NCI-H146 treated with DMSO at 0.1 percent for 48 hours (cell line): ENCODE measurements around the gene ZNF662.
A peak's percentile ranks its signal among the peaks of the same experiment; 100 is the strongest.
"Not testable (repeated sequence)": the region's sequence is repeated elsewhere in the genome, so short reads cannot be mapped to it uniquely, and the experiment has no call there.

Experiments
- DNase-seq: peaks from one replicate; lab custom pipeline; 2025; ENCODE audit not compliant: unreplicated experiment; lab: John Stamatoyannopoulos, UW

ZNF662 gene

DNA sequence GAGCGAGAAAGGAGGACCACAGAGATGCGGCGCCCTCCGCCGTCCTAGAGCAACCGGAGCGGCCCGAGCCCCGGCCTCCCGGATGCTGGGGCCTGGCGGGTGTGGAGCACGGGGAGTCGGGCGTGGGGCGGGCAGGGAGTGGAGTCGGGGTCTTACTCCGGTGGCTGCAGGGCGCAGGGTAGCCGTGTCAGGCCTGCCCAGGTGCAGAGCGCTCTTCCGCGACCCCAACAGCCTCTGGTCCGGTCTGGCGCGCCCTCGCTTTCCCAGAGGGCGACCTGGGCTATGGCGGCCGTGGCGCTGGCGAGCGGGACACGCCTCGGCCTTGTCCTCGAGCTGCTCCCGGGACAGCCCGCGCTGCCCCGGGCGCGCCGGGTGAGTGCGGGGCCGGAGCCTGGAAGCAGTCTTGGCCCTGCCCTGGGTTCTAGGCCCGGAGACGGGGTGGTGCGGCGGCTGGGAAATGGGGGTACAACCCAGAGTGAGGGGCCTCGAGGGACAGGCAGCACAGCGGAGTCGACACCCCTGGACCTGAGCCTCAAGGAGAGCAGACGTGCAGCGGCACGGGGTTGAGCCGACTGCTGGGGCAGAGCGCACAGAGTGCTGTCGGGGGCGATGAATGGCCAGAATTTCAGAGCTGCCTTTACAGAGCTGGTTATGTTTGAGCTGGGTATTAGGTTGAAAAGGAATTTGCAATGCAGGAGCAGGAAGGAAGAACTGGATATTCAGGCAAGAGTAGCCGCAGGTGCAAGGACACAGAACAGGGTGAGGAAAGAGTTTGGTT, at the start of gene ZNF662:
TSS of gene ZNF662 (plus strand) at position 73 of the 778 bp plus-strand sequence. CDS start 1,973 bp downstream, outside the sequence.
- peak; percentile 2 for DNase-seq

DNA sequence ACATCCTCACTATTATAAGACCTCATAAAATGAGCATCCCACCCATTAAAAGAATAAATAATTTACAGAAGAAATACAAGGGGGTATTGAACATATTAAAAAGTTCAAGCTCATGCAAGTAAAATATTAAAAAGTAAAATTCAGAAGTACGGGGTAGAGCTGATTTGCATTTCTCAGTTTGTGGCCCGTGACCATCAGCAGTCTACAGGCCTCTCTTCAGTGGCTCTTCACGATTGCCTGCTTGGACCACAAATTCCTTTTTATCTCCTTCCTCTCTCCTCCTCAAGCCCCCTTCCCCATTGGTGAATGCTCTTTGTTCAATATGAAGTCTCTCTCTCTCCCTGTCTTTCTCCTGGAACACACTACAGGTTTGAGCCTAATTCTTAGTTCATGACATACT, 49.4 kb upstream of the ZNF662 start:
- DNase-seq: no peak

GRCh38 chr3:42864321-42864950, 41.5 kb upstream of the ZNF662 start:
- DNase-seq: no peak

DNA sequence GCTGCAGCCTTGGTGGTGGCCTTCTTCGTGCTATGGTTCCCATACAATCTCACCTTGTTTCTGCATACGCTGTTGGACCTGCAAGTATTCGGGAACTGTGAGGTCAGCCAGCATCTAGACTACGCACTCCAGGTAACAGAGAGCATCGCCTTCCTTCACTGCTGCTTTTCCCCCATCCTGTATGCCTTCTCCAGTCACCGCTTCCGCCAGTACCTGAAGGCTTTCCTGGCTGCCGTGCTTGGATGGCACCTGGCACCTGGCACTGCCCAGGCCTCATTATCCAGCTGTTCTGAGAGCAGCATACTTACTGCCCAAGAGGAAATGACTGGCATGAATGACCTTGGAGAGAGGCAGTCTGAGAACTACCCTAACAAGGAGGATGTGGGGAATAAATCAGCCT, 40.7 kb upstream of the ZNF662 start:
- DNase-seq: no peak

DNA sequence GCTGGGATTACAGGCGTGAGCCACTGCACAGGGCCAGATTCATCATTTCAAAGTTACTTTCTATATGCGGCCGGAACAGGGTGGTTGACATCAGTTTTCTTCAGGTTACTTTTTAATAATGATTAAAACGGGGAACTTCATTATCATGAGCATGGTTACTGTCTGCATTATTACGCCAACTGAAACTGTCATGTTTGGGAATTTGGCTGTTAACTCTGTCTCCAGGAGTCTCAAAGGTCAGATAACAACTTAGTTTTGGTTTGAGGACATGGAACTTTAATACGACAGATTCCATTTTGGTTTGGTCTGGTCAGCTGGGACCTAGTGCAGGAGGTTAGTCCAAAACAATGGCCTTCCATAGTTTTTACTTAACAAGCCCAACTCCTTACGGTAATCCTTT, 38.8 kb upstream of the ZNF662 start:
- no peak for DNase-seq

DNA sequence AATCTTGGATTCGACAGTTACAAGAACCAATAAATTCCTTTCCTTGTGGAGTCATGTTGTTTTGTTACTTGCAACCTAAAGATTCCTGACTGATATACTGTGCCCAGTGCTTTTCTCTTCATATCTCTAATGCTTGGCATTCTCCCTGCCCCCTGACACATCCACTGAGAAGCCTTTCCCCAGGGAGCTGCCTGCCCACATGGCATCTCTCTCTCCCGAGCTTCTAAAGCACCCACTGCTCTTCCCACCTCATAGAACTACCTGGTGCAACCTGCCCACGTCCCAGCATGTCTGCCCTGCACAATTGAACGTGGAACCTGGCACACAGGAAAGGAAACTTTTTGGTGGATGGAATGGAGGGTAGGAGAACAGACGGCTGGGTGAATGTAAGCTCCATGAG, 37.1 kb upstream of the ZNF662 start:
- DNase-seq: no peak

GRCh38 chr3:42871592-42872196, 34.2 kb upstream of the ZNF662 start:
- DNase-seq: no peak

GRCh38 chr3:42872718-42873117, 33.2 kb upstream of the ZNF662 start:
- DNase-seq: no peak

DNA sequence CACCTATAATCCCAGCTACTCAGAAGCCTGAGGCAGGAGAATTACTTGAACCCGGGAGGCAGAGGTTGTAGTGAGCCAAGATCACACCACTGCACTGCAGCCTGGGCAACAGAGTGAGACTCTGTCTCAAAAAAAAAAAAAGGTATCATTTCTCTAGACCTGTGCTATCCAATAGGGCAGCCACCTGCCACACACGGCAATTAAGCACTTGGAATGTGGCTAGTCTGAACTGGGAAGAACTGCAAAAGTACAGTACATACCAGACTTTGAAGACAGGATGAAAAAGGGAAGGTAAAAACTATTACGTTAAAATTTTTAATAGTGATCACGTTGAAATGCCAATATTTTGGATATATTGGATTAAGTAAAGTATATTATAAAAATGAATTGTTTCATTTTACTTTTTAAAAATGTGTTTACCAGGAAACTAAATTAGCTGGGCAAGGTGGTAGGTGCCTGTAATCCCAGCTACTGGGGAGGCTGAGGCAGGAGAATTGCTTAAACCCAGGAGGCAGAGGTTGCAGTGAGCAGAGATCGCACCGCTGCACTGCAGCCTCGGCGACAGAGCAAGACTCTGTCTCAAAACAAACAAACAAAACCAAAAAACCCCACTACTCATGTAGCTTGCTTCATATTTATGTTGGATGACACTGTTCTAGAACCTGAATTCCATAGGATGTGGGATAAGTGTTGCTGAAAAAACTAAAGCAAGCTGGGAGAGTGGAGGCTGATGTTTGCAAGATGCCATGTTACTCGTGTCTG, 32.5 kb upstream of the ZNF662 start:
- DNase-seq: no peak

DNA sequence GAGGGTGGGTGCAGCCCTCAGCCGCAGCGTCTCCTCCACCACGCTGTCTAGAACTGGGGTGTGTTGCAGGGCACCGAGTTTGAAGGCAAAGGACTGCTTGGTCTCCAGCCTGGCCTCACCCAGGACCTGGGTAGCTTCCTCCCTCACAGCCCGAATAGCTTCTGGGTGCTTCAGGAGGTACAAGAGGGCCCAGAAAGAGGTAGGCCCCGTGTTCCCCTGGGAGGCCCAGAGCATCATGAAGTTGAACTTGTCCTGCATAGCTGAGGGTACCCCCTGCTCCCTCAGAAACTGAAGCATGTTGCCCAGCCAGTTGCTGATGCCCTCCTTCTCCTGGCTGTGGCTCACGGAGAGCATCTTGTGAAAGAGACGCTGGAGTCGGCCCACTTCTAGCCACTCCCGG, 31.2 kb upstream of the ZNF662 start:
- no peak for DNase-seq

GRCh38 chr3:42875325-42876151, 30.4 kb upstream of the ZNF662 start, which contains the start of gene CYP8B1:
TSS of gene CYP8B1 (minus strand) at chr3:42875879. CDS start at chr3:42875816, 63 bp downstream.
- no peak for DNase-seq

- no peak for DNase-seq
Observed at GRCh38 chr3:42876401-42876800, 29.5 kb upstream of the ZNF662 start.

DNA sequence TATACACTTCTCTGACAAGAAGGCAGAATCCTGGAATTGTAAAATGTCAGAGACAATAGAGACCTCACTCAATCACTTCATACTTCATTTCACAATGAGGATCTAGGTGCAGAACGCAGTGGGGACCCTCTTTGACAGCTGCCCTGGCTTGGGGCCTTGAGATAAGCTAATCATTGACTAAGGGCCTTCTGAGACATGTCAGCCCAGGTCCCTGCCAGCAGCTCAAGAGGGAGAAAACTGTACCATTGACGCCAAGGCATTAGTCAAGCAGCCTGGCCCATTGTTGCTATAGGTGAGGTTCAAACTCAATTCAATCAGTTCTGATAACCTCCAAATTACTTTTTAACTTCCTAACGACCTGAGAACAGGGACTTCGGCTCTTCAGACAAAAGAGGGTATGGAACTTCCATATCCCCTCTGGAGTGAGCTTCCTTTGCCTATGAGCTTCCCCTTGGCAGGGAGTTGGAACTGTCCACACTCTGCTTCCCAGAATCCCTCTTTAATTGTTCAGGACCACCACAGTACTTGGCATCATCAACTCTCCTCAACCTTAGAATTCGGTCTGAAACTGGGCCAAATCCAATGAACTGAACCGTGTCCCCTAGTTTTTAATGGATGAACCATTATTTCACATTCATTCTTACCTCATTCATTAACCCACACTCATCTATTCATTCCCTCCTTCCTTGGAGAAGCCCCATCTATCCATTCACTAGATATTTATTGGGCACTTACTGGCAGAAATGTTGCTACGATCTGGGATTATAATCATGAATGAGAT, 28.8 kb upstream of the ZNF662 start:
- DNase-seq: no peak

- DNase-seq: no peak
Observed at GRCh38 chr3:42877881-42878280, 28.1 kb upstream of the ZNF662 start.

DNA sequence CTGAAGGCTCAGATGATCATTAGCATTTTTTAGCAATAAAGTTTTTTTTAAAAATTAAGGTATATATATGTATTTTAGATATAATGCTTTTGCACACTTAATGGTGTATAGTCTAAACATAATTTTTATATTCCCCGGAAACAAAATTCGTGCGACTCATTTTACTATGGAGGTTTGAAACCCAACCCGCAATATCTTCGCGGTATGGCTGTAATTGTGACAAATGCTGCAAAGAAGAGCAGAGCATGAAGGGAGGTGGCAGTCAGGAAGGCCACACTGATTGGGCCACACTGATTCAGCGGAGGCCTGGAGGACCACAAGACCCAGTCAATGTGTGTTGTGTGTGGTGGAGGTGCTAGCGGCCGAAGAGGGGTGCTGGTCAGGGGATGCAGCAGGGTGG, 25.8 kb upstream of the ZNF662 start:
- DNase-seq: no peak

DNA sequence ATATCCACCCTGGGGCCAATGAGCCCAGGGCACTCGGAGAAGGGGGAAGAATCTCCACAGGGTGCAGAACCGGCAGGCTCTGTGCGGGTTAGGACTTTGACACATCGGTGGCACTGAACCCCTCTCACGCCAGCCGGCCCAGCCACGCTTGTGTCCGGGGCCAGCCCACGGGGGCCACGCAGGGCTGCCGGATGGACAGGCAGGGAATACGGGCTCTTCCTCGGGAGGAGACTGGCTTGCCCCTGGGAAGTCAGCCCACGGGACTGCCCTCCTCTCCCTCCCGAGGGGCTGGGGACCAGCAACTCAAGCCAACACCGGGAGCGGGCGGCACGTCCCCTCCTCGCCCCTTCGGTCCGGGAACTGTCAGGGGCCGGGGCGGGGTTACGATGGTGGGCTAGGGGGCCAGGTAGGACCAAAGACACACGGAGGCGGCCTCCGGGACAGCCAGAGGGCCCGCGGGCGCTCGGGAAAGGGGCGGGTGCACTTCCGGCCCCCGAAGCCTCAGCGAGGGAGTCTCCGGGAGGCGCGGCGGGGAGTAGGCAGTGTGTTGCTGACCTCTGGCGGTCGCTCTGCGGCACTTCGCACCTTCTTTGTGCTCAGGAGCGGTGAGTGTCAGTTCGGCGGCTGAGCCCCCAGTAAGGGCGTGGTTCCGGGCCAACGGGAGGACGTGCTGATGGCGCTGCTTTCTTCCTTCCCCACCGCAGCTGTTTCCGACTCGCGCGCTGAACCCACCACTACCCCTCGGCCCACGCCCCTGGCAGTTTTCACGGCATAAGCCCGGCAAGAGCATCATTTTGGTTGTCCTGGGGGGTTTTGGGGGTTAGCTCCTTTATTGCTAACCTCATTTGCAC, 25.1 kb upstream of the ZNF662 start:
- peak; percentile 50 for DNase-seq

DNA sequence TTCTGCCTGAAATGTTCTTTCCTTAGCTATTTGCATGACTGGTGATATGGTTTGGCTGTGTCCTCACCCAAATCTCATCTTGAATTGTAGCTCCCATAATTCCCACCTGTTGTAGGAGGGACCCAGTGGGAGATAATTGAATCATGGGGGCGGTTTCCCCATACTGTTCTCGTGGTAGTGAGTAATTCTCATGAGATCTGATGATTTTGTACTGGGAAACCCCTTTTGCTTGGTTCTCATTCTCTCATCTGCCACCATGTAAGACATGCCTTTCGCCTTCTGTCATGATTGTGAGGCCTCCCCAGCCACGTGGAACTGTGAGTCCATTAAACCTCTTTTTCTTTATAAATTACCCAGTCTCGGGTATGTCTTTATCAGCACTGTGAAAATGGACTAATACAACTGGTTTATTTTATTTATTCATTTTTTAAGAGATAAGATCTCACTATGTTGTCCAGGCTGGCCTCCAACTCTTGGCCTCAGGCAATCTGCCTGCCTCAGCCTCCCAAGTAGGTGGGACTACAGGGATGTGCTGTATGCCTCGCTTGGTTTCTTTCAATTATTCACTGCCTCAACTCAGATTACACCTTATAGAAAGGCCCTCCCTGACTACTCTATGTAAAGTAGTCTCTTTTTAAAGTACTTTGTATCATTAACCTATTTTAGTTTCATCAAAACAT, 22.6 kb upstream of the ZNF662 start:
- not testable (repeated sequence) for DNase-seq

- no peak for DNase-seq
Observed at GRCh38 chr3:42884324-42884723, 21.6 kb upstream of the ZNF662 start.
